SK-N-SH (cell line): ENCODE results near the gene NCKAP5. TPM values are rescaled to one million over a fixed set of nuclear protein-coding genes. Genes with fewer than 3 reads are reported as not detected.
A peak's percentile ranks its signal among the peaks of the same experiment; 100 is the strongest.

Source experiments
- CTCF ChIA-PET: fragments of 300-600, 350-600 bp; formaldehyde crosslinking; extraction: SDS; loops from one replicate; lab custom pipeline; 2021; lab: Yijun Ruan, JAX
- POLR2A ChIA-PET: fragments of 350-600 bp; sonication (Branson Sonifier 250); formaldehyde crosslinking; extraction: SDS; loops from one replicate; lab custom pipeline; 2020; ENCODE audit warnings: antibody characterized with exemption, inconsistent platforms; lab: Yijun Ruan, JAX
- DNase-seq: peaks from one replicate; pipeline ENCODE4 v3.0.0; 2012
- H2AFZ ChIP-seq: fragments of 200-600 bp; sonication (generic); 2 replicates; pipeline ENCODE4 v1.8.1; 2016; ENCODE audit warnings: antibody characterized with exemption, mild to moderate bottlenecking, low read depth
- H3F3A ChIP-seq: fragments of 200-600 bp; sonication (generic); replicated peaks from 2 replicates; pipeline ENCODE3; 2016; ENCODE audit warnings: antibody characterized with exemption, mild to moderate bottlenecking; ENCODE audit not compliant: insufficient read depth
- H3K27ac ChIP-seq, 2 experiments: fragments of 200-500 bp in 1 of 2; fragments of 200-600 bp in 1 of 2; sonication (Bioruptor generic) in 1 of 2; sonication (generic), shearing (Covaris generic) in 1 of 2; 2 replicates each; pipeline versions ENCODE4 v1.5.1 to v1.6.1; 2014 to 2016; ENCODE audit warnings: low read depth in 2 of 2, inconsistent platforms in 1 of 2, low read length in 1 of 2, mild to moderate bottlenecking in 1 of 2, mixed read lengths in 1 of 2
- H3K27me3 ChIP-seq: fragments of 200-600 bp; sonication (generic), shearing (Covaris generic); 2 replicates; pipeline ENCODE4 v1.6.1; 2016; ENCODE audit warnings: mixed run types; ENCODE audit not compliant: insufficient read depth
- H3K36me3 ChIP-seq, 2 experiments: fragments of 200-500 bp in 1 of 2; fragments of 200-600 bp in 1 of 2; sonication (Bioruptor generic) in 1 of 2; sonication (generic) in 1 of 2; replicated peaks in 1 of 2; 2 replicates each; pipeline versions ENCODE3 to v1.5.1; 2014 to 2016; ENCODE audit warnings: low read length in 1 of 2, mild to moderate bottlenecking in 1 of 2; ENCODE audit not compliant: insufficient read depth in 2 of 2, control insufficient read depth in 1 of 2
- H3K4me1 ChIP-seq, 2 experiments: fragments of 200-500 bp in 1 of 2; fragments of 200-600 bp in 1 of 2; sonication (Bioruptor generic) in 1 of 2; sonication (generic), shearing (Covaris generic) in 1 of 2; 2 replicates each; pipeline versions ENCODE4 v1.5.1 to v1.6.1; 2014 to 2016; ENCODE audit warnings: low read depth in 1 of 2, low read length in 1 of 2, mixed run types in 1 of 2; ENCODE audit not compliant: insufficient read depth in 2 of 2, control insufficient read depth in 1 of 2
- H3K4me2 ChIP-seq: fragments of 200-600 bp; sonication (generic), shearing (Covaris generic); 2 replicates; pipeline ENCODE4 v1.6.1; 2017; ENCODE audit warnings: mixed run types
- H3K4me3 ChIP-seq, 2 experiments: fragments of 200-500 bp in 1 of 2; fragments of 200-600 bp in 1 of 2; sonication (Bioruptor generic) in 1 of 2; sonication (generic), shearing (Covaris generic) in 1 of 2; 2 replicates each; pipeline versions ENCODE4 v1.5.1 to v1.8.1; 2014 to 2016; ENCODE audit warnings: low read depth in 2 of 2, inconsistent platforms in 1 of 2, low read length in 1 of 2, mild to moderate bottlenecking in 1 of 2, mixed read lengths in 1 of 2, moderate library complexity in 1 of 2
- H3K79me2 ChIP-seq: fragments of 200-600 bp; sonication (generic); 2 replicates; pipeline ENCODE4 v1.8.1; 2017; ENCODE audit warnings: mild to moderate bottlenecking; ENCODE audit not compliant: insufficient read depth
- H3K9ac ChIP-seq: fragments of 200-600 bp; sonication (generic); 2 replicates; pipeline ENCODE4 v1.6.1; 2017; ENCODE audit warnings: mixed run types
- H3K9me2 ChIP-seq: fragments of 200-600 bp; sonication (generic); 2 replicates; pipeline ENCODE4 v1.6.1; 2017; ENCODE audit warnings: mixed run types
- H3K9me3 ChIP-seq: fragments of 200-600 bp; sonication (generic); 2 replicates; pipeline ENCODE4 v1.6.1; 2017; ENCODE audit warnings: mixed run types, mild to moderate bottlenecking, moderate library complexity
- H4K20me1 ChIP-seq: fragments of 200-600 bp; sonication (generic); 2 replicates; pipeline ENCODE4 v1.6.1; 2017; ENCODE audit warnings: mild to moderate bottlenecking, mixed run types; ENCODE audit not compliant: insufficient read depth
- CTCF ChIP-seq: fragments of 200-600 bp; sonication (generic); IDR thresholded peaks from 2 replicates; pipeline ENCODE4 v1.6.1; 2017; ENCODE audit warnings: antibody characterized with exemption, mild to moderate bottlenecking, moderate library complexity
- ELF1 ChIP-seq: IDR thresholded peaks from 2 replicates; pipeline ENCODE4 v1.4.0; 2012
- EP300 ChIP-seq, 2 experiments: IDR thresholded peaks; 2 replicates each; pipeline versions ENCODE4 v1.4.0 to v1.6.1; 2012; ENCODE audit warnings: borderline replicate concordance in 1 of 2, low read depth in 1 of 2, low read length in 1 of 2
- FOXM1 ChIP-seq: IDR thresholded peaks from 2 replicates; pipeline ENCODE4 v1.4.0; 2012; ENCODE audit warnings: low read depth, mild to moderate bottlenecking
- GABPA ChIP-seq: IDR thresholded peaks from 2 replicates; pipeline ENCODE4 v1.4.0; 2012; ENCODE audit warnings: low read depth, mild to moderate bottlenecking
- MAX ChIP-seq: IDR thresholded peaks from 2 replicates; pipeline ENCODE4 v1.4.0; 2012; ENCODE audit warnings: low read depth
- MEF2A ChIP-seq: IDR thresholded peaks from 2 replicates; pipeline ENCODE4 v1.4.0; 2012; ENCODE audit warnings: low read depth, borderline replicate concordance
- MXI1 ChIP-seq: IDR thresholded peaks from 2 replicates; pipeline ENCODE4 v1.6.1; 2012; ENCODE audit warnings: mild to moderate bottlenecking, low read depth, low read length, improper control_type of control experiment
- NFIC ChIP-seq: IDR thresholded peaks from 2 replicates; pipeline ENCODE4 v1.4.0; 2012; ENCODE audit warnings: borderline replicate concordance
- RAD21 ChIP-seq: IDR thresholded peaks from 2 replicates; pipeline ENCODE4 v1.6.1; 2012; ENCODE audit warnings: mild to moderate bottlenecking, low read length
- REST ChIP-seq: IDR thresholded peaks from 2 replicates; pipeline ENCODE4 v1.6.1; 2012; ENCODE audit warnings: mild to moderate bottlenecking, low read depth, low read length, moderate library complexity
- TAF1 ChIP-seq: IDR thresholded peaks from 2 replicates; pipeline ENCODE4 v1.6.1; 2012; ENCODE audit warnings: low read depth, mild to moderate bottlenecking, low read length, moderate library complexity, borderline replicate concordance
- TCF12 ChIP-seq: IDR thresholded peaks from 2 replicates; pipeline ENCODE4 v1.4.0; 2012
- WGBS: methylation state at CpG from one replicate; pipeline ENCODE4 v1.1.6; 2017; ENCODE audit warnings: low lambda C conversion rate; 5-methylcytosine and 5-hydroxymethylcytosine counted together
- polyA plus RNA-seq, 3 experiments: library from polyadenylated mRNA; depleted of rRNA; stranded (reverse); fragments of >200 nt; gene quantifications; 2 replicates each; pipeline ENCODE4 v1.2.3, GENCODE V29; 2012
- TF ChIP-seq, protein P1 (sequence below): IDR thresholded peaks from 2 replicates; pipeline ENCODE4 v1.4.0; 2012; ENCODE audit warnings: low read depth, borderline replicate concordance

Gene NCKAP5
- polyA plus RNA-seq, 1 of the 3 experiments (the other 2 are of a cell fraction): 0.02 TPM

GRCh38 chr2:132676999-132677398 is 891.3 kb downstream of the NCKAP5 start:
- TF ChIP-seq FOXM1 (no peak), EP300 (IDR thresholded peaks at IDR 0.05; ENCODE audit: borderline replicate concordance in 1 of 2, low read depth in 1 of 2, low read length in 1 of 2) (no peak), GABPA (no peak), MXI1 (no peak), TCF12 (no peak), MAX (no peak), TAF1 (no peak), CTCF (peak; percentile 47), MEF2A (no peak), RAD21 (peak; percentile 57), NFIC (no peak), ELF1 (no peak), REST (no peak)
- TF ChIP-seq, protein P1, sequence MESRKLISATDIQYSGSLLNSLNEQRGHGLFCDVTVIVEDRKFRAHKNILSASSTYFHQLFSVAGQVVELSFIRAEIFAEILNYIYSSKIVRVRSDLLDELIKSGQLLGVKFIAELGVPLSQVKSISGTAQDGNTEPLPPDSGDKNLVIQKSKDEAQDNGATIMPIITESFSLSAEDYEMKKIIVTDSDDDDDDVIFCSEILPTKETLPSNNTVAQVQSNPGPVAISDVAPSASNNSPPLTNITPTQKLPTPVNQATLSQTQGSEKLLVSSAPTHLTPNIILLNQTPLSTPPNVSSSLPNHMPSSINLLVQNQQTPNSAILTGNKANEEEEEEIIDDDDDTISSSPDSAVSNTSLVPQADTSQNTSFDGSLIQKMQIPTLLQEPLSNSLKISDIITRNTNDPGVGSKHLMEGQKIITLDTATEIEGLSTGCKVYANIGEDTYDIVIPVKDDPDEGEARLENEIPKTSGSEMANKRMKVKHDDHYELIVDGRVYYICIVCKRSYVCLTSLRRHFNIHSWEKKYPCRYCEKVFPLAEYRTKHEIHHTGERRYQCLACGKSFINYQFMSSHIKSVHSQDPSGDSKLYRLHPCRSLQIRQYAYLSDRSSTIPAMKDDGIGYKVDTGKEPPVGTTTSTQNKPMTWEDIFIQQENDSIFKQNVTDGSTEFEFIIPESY: no peak
- peaks cover 0 to 16% of the 10 kb centered on the region in 2 experiments; a peak in 1 of 4 replicates for H3K4me1 ChIP-seq
- no peaks in the 10 kb centered on the region for H3K79me2 ChIP-seq
- H3F3A ChIP-seq: peaks cover 12% of the 10 kb centered on the region
- H2AFZ ChIP-seq: no peak overlapping the region
- 85% methylated on average over 2 of the region's 2 CpGs for WGBS
- no peaks in the 10 kb centered on the region for H3K27me3 ChIP-seq
- H3K4me3 ChIP-seq: no peak overlapping the region
- H3K9me2 ChIP-seq: no peaks in the 10 kb centered on the region
- H3K9me3 ChIP-seq: no peaks in the 10 kb centered on the region
- H3K27ac ChIP-seq: peak overlapping the region in 1 of 2 experiments; percentile 70; a peak in 2 of 4 replicates
- H3K36me3 ChIP-seq: no peaks in the 10 kb centered on the region
- CTCF ChIA-PET: interaction anchor here (0.7 to 4.8 kb wide), 14 partner anchors 9 to 501 kb away, joined by 3 to 28 read pairs (median 6); no protein-coding TSS in a partner anchor
- H3K4me2 ChIP-seq: 0 out of 2 replicates have a peak overlapping the region, but pooled peaks have one; percentile 3
- H4K20me1 ChIP-seq: no peaks in the 10 kb centered on the region
- H3K9ac ChIP-seq: no peak overlapping the region
- no peak for DNase-seq
- POLR2A ChIA-PET: no interaction called here
